ENCODE measurements around the gene IRF7.
A peak's percentile ranks its signal among the peaks of the same experiment; 100 is the strongest.

Gene IRF7

DNA sequence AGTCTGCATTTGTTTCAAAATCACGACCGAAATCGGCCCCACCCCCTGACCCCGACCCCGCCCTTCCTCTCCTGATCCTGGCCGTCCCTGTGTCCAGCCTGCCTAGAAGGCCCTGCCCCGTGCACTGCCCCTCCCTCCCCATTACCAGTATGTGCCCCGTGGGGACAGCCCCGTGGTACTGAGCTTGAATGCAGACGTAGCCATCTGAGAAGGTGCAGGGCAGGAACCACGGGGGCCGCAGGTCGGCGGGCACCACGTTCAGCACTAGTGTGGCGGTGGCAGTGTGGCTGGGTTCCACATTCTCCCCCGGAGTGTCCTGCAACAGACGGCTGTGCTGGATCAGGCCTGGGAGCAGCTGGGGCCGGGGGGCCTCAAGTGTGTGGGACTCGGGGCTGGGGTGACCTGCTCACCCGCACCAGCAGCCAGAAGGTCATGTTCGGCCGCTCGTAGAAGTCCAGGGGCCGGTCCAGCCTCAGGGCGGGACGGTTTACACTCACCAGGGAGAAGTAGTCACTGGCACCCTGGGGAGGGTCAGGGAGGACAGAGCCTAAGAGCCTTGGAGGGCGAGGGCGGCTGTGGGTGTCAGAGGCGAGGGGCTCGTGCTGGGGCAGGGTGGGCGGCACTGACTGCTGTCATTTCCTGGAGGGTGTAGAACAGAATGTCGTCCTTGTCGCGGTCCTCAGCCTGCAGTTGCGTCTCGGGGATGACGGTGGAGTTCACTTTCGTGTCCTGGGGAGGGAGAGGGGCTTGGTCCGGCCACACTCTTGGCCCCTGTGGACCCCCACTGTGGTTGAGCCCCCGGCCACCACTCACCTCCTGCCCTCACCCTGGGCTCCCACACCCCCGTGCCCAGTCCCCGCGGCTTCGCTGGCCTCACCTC is 5.4 kb upstream of the IRF7 start:
- DNase-seq = no peak

DNA sequence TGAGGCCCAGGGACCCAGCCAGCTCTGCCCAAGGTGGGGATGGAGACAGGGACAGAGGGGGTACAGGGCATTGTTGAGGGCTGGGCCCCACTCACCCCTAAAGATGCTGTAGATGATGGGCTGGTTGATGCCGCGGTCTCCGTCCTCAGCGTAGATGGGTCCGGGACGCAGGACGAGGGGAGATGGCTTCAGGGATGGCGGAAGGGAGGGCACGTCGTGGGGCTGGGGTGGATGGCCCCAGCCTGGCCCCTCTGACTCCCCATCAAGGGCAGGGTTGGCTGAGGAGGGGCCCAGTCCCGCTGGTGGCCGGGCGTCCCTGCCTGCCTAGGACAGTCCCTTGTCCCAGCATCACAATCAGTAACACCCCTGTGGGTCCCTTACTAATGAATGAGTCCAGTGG is 4.5 kb upstream of the IRF7 start:
- no peak for DNase-seq

- DNase-seq = no peak
Observed at GRCh38 chr11:619628-620050, 3.9 kb upstream of the IRF7 start.

GRCh38 chr11:618856-619627 is 3.3 kb upstream of the IRF7 start:
- DNase-seq = no peak

- no peak for DNase-seq
Observed at GRCh38 chr11:617912-618682, 2.3 kb upstream of the IRF7 start.

GRCh38 chr11:617199-617911 is 1.6 kb upstream of the IRF7 start:
- no peak for DNase-seq

GRCh38 chr11:616320-617198 is 809 bp upstream of the IRF7 start:
- no peak for DNase-seq

GRCh38 chr11:614623-615503 is 887 bp downstream of the IRF7 start:
- DNase-seq = no peak

DNA sequence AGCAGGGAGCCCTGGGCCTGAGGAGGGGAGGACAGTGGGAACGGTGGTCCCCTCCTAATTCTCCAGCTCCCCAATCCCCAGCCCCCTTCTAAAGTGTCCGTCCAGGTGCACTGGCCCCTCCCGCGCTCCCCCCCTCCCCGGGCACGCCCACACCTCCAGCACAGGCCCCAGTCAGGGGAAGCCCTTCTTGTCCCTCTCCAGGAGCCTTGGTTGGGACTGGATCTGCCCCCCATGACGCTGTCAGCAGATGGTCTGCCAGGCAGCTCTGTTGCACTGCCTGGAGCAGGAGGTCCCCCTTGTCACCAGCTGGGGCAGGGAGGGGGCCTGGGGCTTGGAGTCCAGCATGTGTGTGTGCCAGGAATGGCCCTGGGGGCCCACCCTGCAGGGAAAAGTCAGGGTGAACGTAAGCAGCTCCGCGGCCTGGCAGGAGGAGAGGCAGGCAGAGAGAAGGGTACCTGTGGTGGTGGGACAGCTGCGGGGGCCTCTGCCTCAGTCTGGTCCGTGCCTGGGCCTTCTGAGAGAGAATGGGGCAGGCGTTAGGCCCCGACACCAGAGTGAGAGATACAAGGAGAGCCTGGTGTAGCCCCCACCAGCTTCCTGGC is 1.6 kb downstream of the IRF7 start:
- no peak for DNase-seq

GRCh38 chr11:613369-613968 is 2.3 kb downstream of the IRF7 start:
- DNase-seq = peak; percentile 82 to 85

DNA sequence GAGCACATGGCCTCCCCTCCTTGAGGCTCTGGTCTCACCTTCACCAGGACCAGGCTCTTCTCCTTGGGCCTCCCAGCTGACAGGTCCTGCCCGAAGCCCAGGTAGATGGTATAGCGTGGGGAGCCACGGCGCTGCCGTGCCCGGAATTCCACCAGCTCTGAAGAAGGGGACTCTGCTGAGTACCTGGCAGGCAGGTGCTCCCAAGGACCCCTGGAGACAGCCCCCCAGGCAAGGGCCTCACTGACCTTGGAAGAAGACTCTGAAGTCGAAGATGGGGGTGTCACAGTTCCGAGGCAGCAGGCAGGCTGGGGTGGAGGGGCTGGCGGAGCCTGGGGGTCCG is 2.8 kb downstream of the IRF7 start:
- DNase-seq = no peak

- no peak for DNase-seq
Observed at GRCh38 chr11:612201-612960, 3.4 kb downstream of the IRF7 start.

DNA sequence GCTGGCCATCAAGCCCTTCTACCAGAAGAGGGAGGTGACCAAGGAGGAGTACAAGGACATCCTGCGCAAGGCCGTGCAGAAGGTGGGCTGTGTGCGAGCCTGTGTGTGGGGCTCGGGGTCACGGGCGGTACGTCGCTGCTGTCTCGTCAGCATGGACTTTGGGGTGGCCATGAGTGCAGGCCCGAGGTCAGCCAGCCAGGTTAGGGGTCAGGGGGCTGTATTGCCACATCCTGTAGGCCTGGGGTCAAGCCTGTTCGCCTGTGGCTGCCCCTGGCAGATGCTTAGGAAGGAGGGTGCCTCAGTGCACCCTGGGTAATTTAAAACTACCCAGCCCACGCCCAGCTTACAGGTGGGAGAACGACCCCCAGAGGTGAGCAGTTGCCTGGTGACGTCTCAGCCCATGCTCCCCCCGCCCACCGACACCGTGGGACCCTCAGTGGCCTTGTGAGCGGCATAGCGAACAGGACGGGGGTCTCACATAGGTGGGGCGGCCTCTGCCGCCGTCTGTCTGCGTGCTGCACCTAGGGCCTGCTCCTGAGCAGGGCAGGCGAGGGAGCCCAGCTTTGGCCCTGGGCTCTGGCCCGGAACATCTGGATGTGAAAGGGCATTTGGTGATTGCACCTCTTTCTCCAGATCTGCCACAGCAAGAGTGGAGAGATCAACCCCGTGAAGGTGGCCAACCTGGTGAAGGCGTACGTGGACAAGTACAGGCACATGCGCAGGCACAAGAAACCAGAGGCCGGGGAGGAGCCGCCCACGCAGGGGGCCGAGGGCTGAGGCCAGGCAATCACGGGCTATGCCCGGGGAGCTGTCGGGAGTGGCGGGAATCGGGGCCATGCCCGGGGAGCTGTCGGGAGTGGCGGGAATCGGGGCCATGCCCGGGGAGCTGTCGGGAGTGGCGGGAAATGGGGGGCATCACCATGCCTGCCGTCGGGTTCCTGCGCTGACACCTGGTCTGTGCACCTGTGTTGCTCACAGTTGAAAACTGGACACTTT is 4.5 kb downstream of the IRF7 start:
- DNase-seq = no peak

GRCh38 chr11:610146-610801 is 5.5 kb downstream of the IRF7 start:
- DNase-seq = no peak

- no peak for DNase-seq
Observed at GRCh38 chr11:609341-609811, 6.4 kb downstream of the IRF7 start.

DNA sequence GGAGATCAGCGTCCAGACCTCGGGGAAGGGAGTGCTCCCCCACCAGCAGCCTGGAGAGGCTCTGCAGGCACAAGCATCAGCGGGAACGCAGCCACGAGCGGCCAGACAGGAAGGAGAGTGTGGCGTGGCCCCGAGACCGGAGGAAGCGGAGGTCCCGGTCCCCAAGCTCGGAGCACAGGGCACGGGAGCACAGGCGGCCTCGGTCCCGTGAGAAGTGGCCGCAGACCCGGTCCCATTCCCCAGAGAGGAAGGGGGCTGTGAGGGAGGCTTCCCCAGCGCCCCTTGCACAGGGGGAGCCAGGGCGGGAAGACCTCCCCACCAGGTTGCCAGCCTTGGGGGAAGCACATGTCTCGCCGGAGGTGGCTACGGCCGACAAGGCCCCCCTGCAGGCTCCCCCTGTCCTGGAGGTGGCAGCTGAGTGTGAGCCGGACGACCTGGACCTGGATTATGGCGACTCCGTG is 6.9 kb downstream of the IRF7 start:
- no peak for DNase-seq

All from stimulated activated CD4-positive, alpha-beta T cell treated with anti-CD3 and anti-CD28 coated beads, Interleukin-2, amount 100 ng/mL, for 24 hours (primary cell).